GM23248 (cell line): ENCODE data around the gene NTRK2.

ENCODE experiments used
- EZH2 ChIP-seq: fragments of 200-600 bp; sonication (generic); IDR thresholded peaks from 2 replicates; pipeline ENCODE4 v1.6.1; 2018; ENCODE audit warnings: antibody characterized with exemption, mild to moderate bottlenecking; ENCODE audit not compliant: insufficient read depth, poor library complexity, severe bottlenecking
- EZH2phosphoT487 ChIP-seq: fragments of 200-600 bp; sonication (generic); IDR thresholded peaks from 2 replicates; pipeline ENCODE4 v1.6.1; 2018; ENCODE audit warnings: antibody characterized with exemption, moderate library complexity, mild to moderate bottlenecking, low read depth; ENCODE audit not compliant: insufficient read depth

- TF ChIP-seq EZH2: no peak
- no peak for TF ChIP-seq EZH2phosphoT487
Measured at GRCh38 chr9:84750152-84750865, 80.8 kb downstream of the NTRK2 start.
